DOHH2 (cell line): ENCODE data around the gene NAA60.

Experiments used
- EZH2phosphoT487 ChIP-seq: fragments of 200-600 bp; sonication (generic); IDR thresholded peaks from 2 replicates; pipeline ENCODE4 v1.6.1; 2017; ENCODE audit warnings: borderline replicate concordance, mild to moderate bottlenecking, antibody characterized with exemption, low read length, moderate library complexity, mixed read lengths
- TF ChIP-seq, protein P1 (sequence below): fragments of 200-600 bp; sonication (generic); IDR thresholded peaks from one replicate; pipeline ENCODE4 v1.5.1; 2014; ENCODE audit warnings: antibody characterized with exemption, mild to moderate bottlenecking, low read depth, low read length; ENCODE audit not compliant: poor library complexity, severe bottlenecking

DNA sequence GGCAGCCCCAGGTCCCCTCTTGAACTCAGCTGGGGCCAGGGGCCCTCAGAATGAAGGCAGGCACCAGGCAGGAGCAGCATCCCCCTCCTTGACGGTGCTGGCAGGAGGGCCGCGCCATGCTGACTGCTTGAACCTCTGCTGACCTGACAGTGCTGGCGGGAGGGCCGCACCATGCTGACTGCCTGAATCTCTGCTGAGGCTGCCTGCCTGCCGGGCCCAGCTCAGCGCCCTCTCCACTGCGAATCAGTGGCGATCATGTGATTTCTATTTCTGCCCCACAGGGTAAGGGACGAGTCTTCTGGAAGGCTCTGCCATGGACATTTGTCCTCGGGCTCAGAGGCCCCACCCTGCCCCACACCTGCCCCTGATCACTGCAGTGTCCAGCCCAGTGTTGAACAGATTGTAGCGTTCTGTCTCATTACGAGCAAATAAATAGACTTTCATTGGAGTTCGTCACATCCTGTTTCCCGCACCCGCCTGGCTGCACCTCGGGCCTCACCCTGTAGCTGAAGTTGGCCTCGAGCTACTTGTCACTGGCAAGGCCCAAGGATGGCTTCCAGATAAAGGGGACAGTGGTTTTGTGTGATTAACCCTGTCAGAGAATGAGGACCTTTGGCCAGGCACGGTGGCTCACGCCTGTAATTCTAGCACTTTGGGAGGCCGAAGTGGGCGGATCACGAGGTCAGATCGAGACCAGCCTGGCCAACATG lies 43.2 kb downstream of the NAA60 start:
- TF ChIP-seq, protein P1, sequence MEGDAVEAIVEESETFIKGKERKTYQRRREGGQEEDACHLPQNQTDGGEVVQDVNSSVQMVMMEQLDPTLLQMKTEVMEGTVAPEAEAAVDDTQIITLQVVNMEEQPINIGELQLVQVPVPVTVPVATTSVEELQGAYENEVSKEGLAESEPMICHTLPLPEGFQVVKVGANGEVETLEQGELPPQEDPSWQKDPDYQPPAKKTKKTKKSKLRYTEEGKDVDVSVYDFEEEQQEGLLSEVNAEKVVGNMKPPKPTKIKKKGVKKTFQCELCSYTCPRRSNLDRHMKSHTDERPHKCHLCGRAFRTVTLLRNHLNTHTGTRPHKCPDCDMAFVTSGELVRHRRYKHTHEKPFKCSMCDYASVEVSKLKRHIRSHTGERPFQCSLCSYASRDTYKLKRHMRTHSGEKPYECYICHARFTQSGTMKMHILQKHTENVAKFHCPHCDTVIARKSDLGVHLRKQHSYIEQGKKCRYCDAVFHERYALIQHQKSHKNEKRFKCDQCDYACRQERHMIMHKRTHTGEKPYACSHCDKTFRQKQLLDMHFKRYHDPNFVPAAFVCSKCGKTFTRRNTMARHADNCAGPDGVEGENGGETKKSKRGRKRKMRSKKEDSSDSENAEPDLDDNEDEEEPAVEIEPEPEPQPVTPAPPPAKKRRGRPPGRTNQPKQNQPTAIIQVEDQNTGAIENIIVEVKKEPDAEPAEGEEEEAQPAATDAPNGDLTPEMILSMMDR = no peak
- TF ChIP-seq EZH2phosphoT487 = no peak
